Measurements from ENCODE around the gene KIAA0319L.

Gene KIAA0319L

DNA sequence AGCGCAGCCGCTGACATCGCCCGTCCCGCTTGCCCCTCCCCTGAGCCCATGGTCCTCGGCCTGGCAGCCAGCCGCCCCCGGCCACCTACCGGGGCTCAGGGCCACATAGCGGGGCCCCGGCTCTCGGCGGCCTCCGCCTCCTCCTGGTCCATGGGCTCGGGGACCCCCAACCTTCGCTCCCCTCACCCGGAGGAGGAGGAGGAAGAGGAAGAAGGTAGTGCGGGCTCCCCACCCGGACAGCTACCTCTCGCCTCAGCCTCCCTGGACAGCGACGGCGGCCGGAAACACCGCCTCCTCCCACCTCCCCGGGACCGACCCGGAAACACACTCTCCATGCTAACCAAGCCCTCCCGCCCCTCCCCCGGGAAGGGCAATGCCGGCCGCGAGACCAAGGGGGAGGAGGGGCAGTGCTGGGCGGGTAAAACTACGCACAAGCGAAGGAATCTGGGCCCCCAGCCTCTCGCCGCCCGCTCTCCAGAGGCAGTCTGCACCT lies at the start of gene KIAA0319L:
KIAA0319L (minus strand) TSS at position 286 of the 493 bp plus-strand sequence. CDS start 2,912 bp downstream, outside the sequence.
- H3K9me3 Mint-ChIP-seq = no peaks in the 10 kb centered on the region
- H3K27ac Mint-ChIP-seq = peak within 1 kb of the TSS; percentile 98
- no peaks in the 10 kb centered on the region for H3K27me3 Mint-ChIP-seq (ENCODE audit: low read depth)
- peak within 1 kb of the TSS; percentile 98 for H3K4me3 Mint-ChIP-seq
- peaks cover 56% of the 10 kb centered on the region for H3K4me1 Mint-ChIP-seq (ENCODE audit: low read depth)
- peaks cover 34% of the 10 kb centered on the region for H3K36me3 Mint-ChIP-seq (ENCODE audit: low read depth)

DNA sequence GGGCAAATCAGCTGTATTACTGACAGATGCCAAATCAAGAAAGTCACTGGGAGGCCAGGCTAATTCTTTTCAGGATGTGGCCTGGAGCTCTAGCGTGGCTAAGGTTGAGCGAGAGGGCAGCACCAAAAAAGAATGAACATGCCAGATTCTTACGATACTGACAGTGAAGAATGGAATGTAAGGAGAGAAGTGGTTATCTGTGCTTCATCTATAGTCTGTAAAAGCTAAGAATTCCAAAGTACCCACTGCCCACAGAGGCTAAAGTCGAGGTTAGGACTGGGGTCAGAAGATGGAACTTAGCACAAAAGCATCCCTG lies 48.6 kb upstream of the KIAA0319L start:
- Mint-ChIP-seq H3K27ac (no peak overlapping the region), H3K27me3 (ENCODE audit: low read depth) (no peaks in the 10 kb centered on the region)

GRCh38 chr1:35605071-35605866 lies 48.1 kb upstream of the KIAA0319L start:
- no peaks in the 10 kb centered on the region for H3K9me3 Mint-ChIP-seq
- no peaks in the 10 kb centered on the region for H3K27me3 Mint-ChIP-seq (ENCODE audit: low read depth)
- H3K27ac Mint-ChIP-seq = no peak overlapping the region
- no peak overlapping the region for H3K4me3 Mint-ChIP-seq
- peaks cover 40% of the 10 kb centered on the region for H3K36me3 Mint-ChIP-seq (ENCODE audit: low read depth)
- H3K4me1 Mint-ChIP-seq (ENCODE audit: low read depth) = peaks cover 11% of the 10 kb centered on the region

More for the DNA sequence above, 48.6 kb upstream of the KIAA0319L start:
- Mint-ChIP-seq H3K9me3 (no peaks in the 10 kb centered on the region), H3K4me1 (ENCODE audit: low read depth) (peaks cover 11% of the 10 kb centered on the region), H3K4me3 (no peak overlapping the region), H3K36me3 (ENCODE audit: low read depth) (peaks cover 41% of the 10 kb centered on the region)

GRCh38 chr1:35603941-35604340 lies 46.7 kb upstream of the KIAA0319L start:
- Mint-ChIP-seq H3K36me3 (ENCODE audit: low read depth) (peaks cover 40% of the 10 kb centered on the region), H3K4me3 (no peak overlapping the region), H3K27me3 (ENCODE audit: low read depth) (no peaks in the 10 kb centered on the region), H3K9me3 (no peaks in the 10 kb centered on the region), H3K4me1 (ENCODE audit: low read depth) (peaks cover 11% of the 10 kb centered on the region), H3K27ac (no peak overlapping the region)

DNA sequence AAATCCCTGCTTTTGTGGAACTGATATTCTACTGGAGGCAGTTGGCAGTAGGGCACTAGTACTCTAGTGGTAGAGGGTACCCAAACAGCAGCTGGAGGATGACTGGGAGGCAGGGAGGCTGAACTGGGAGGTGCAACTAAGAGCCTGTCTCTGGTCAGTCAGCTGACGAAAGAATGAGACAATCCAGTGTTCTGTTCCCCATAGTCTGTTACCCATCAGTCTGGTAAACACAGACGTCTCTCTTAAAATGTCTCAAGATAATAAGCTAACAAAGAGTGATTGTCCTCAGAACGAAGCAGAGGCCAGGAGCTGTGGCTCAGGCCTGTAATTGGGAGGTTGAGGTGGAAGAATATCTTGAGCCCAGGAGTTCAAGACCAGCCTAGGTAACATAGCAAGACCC lies 46.3 kb upstream of the KIAA0319L start:
- no peaks in the 10 kb centered on the region for H3K9me3 Mint-ChIP-seq
- no peak overlapping the region for H3K4me3 Mint-ChIP-seq
- no peak overlapping the region for H3K27ac Mint-ChIP-seq
- peaks cover 11% of the 10 kb centered on the region for H3K4me1 Mint-ChIP-seq (ENCODE audit: low read depth)
- peaks cover 39% of the 10 kb centered on the region for H3K36me3 Mint-ChIP-seq (ENCODE audit: low read depth)
- no peaks in the 10 kb centered on the region for H3K27me3 Mint-ChIP-seq (ENCODE audit: low read depth)

- no peaks in the 10 kb centered on the region for H3K9me3 Mint-ChIP-seq
- H3K36me3 Mint-ChIP-seq (ENCODE audit: low read depth) = peaks cover 23% of the 10 kb centered on the region
- no peaks in the 10 kb centered on the region for H3K4me1 Mint-ChIP-seq (ENCODE audit: low read depth)
- no peak overlapping the region for H3K4me3 Mint-ChIP-seq
- no peaks in the 10 kb centered on the region for H3K27me3 Mint-ChIP-seq (ENCODE audit: low read depth)
- H3K27ac Mint-ChIP-seq = no peak overlapping the region
Measured at GRCh38 chr1:35600593-35600992, 43.4 kb upstream of the KIAA0319L start.

DNA sequence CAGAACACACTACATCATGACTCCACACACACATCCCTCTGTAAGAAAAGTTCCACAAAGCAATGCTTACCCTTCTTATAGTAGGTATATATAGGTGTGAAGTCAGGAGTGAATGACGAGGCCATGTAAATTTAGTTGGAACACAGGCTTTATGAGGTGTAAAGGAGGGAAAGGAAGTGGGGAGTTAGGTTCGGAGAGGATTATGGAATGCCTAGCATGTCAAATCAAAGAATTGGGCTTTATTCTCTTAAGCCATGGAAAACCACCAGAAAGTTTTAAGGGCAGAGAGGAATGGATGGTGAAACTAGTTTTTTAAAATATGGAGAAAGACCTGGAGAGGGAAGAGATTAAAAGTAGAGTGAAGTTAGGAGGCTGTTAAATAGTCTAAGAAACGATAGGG lies 42.2 kb upstream of the KIAA0319L start:
- H3K27me3 Mint-ChIP-seq (ENCODE audit: low read depth) = no peaks in the 10 kb centered on the region
- peaks cover 18% of the 10 kb centered on the region for H3K36me3 Mint-ChIP-seq (ENCODE audit: low read depth)
- H3K27ac Mint-ChIP-seq = no peak overlapping the region

DNA sequence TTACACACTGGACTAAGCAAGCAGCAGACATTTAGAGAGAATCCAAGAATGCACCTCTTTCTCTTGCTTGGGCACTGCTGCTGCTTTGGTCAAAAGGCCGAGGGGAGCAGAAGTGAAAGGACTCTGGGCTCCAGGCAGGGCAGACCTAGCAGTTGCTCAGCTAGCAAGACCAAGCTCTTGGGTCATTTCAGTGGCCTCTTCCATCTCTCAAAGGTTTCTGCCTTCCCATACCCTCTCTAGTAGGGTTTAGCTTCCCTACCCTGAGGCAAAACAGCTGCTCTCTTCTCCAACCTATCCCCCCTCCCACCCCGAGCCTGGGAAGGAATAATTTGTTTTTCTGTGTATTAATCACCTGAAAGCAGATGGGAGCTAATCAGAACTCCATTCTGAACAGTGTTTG lies 41.7 kb upstream of the KIAA0319L start:
- H3K4me1 Mint-ChIP-seq (ENCODE audit: low read depth) = peaks cover 2% of the 10 kb centered on the region
- peak overlapping the region; percentile 7 for H3K27ac Mint-ChIP-seq
- no peaks in the 10 kb centered on the region for H3K9me3 Mint-ChIP-seq
- no peaks in the 10 kb centered on the region for H3K27me3 Mint-ChIP-seq (ENCODE audit: low read depth)
- peaks cover 14% of the 10 kb centered on the region for H3K36me3 Mint-ChIP-seq (ENCODE audit: low read depth)
- H3K4me3 Mint-ChIP-seq = no peak overlapping the region

More for the DNA sequence above, 42.2 kb upstream of the KIAA0319L start:
- H3K9me3 Mint-ChIP-seq = no peaks in the 10 kb centered on the region
- H3K4me3 Mint-ChIP-seq = no peak overlapping the region
- no peaks in the 10 kb centered on the region for H3K4me1 Mint-ChIP-seq (ENCODE audit: low read depth)

GRCh38 chr1:35597870-35598269 lies 40.7 kb upstream of the KIAA0319L start:
- Mint-ChIP-seq H3K27me3 (ENCODE audit: low read depth) (no peaks in the 10 kb centered on the region), H3K36me3 (ENCODE audit: low read depth) (peaks cover 11% of the 10 kb centered on the region)

DNA sequence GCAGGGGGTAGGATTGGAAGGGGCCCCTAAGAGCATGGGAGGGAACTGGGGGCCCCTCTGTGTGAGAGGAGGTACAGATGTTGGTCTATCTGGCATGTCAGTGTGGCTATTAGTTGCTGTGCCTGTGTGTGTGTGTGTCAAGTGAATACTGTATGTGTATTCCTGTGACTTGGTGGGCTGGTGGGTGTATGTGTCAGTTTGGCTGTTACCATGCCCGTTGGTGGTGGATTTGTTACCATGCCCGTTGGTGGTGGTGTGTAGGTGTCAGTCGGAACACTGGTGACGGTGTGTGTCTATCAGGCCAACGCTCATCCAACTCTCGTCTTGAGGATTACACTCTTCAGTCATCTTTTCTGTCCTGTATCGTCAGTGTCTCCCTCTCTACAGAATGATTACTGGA lies 38.5 kb upstream of the KIAA0319L start:
- no peaks in the 10 kb centered on the region for H3K27me3 Mint-ChIP-seq (ENCODE audit: low read depth)
- H3K9me3 Mint-ChIP-seq = no peaks in the 10 kb centered on the region
- no peak overlapping the region for H3K27ac Mint-ChIP-seq
- H3K4me1 Mint-ChIP-seq (ENCODE audit: low read depth) = peaks cover 10% of the 10 kb centered on the region
- peaks cover 9% of the 10 kb centered on the region for H3K36me3 Mint-ChIP-seq (ENCODE audit: low read depth)
- no peak overlapping the region for H3K4me3 Mint-ChIP-seq

More at GRCh38 chr1:35597870-35598269, 40.7 kb upstream of the KIAA0319L start:
- Mint-ChIP-seq H3K4me1 (ENCODE audit: low read depth) (peaks cover 7% of the 10 kb centered on the region), H3K4me3 (no peak overlapping the region), H3K27ac (no peak overlapping the region), H3K9me3 (no peaks in the 10 kb centered on the region)

GRCh38 chr1:35594005-35594760 lies 37.0 kb upstream of the KIAA0319L start:
- Mint-ChIP-seq H3K27ac (no peak overlapping the region), H3K9me3 (no peaks in the 10 kb centered on the region), H3K27me3 (ENCODE audit: low read depth) (no peaks in the 10 kb centered on the region), H3K4me3 (no peak overlapping the region), H3K36me3 (ENCODE audit: low read depth) (peaks cover 5% of the 10 kb centered on the region), H3K4me1 (ENCODE audit: low read depth) (peaks cover 10% of the 10 kb centered on the region)

DNA sequence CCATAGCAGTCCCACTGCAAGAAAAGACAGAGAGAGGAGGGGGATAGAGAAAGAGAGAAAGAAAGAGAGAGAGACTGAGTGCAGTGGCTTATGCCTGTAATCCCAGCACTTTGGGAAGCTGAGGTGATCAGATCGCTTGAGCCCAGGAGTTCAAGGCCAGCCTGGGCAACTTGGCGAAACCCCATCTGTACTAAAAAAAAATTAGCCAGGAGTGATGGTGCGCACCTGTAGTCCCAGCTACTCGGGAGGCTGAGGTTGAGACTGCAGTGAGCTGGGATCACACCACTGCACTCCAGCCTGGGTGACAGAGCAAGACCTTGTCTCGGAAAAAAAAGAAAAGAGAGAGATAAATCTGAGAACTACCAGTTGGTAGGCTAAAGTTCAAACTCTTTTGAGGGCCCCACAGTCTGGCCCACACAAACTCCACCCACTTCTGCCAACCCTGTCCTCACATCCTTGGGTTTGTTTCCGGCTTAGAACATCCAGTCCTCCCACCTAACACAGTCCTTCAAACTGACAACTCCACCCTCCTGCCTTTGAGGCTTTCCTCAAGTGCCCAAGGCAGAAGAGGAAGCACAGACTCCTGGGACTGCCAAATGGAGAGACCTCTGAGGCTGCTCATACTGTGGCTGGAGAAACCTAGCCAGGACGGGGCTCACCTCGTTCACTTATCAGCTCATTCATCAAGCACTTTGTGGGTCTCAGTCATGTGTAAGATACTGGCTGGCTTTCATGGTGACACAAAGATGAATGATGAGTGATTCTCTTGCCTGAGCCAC lies 36.0 kb upstream of the KIAA0319L start:
- Mint-ChIP-seq H3K4me3 (no peak overlapping the region), H3K9me3 (no peaks in the 10 kb centered on the region), H3K27ac (no peak overlapping the region), H3K4me1 (ENCODE audit: low read depth) (peaks cover 10% of the 10 kb centered on the region), H3K27me3 (ENCODE audit: low read depth) (no peaks in the 10 kb centered on the region), H3K36me3 (ENCODE audit: low read depth) (peaks cover 5% of the 10 kb centered on the region)

GRCh38 chr1:35591211-35591610 lies 34.0 kb upstream of the KIAA0319L start:
- peaks cover 5% of the 10 kb centered on the region for H3K36me3 Mint-ChIP-seq (ENCODE audit: low read depth)
- peaks cover 10% of the 10 kb centered on the region for H3K4me1 Mint-ChIP-seq (ENCODE audit: low read depth)
- peak overlapping the region; percentile 5 for H3K27ac Mint-ChIP-seq
- H3K4me3 Mint-ChIP-seq = no peak overlapping the region
- no peaks in the 10 kb centered on the region for H3K9me3 Mint-ChIP-seq
- no peaks in the 10 kb centered on the region for H3K27me3 Mint-ChIP-seq (ENCODE audit: low read depth)

GRCh38 chr1:35590476-35591040 lies 33.4 kb upstream of the KIAA0319L start:
- H3K4me1 Mint-ChIP-seq (ENCODE audit: low read depth) = peaks cover 10% of the 10 kb centered on the region
- no peaks in the 10 kb centered on the region for H3K9me3 Mint-ChIP-seq
- H3K27me3 Mint-ChIP-seq (ENCODE audit: low read depth) = no peaks in the 10 kb centered on the region
- H3K4me3 Mint-ChIP-seq = no peak overlapping the region
- H3K36me3 Mint-ChIP-seq (ENCODE audit: low read depth) = no peaks in the 10 kb centered on the region
- no peak overlapping the region for H3K27ac Mint-ChIP-seq
